Endothelial cell of umbilical vein (primary cell): ENCODE results near the gene WDR93. TPM values are rescaled to one million over a fixed set of nuclear protein-coding genes. Genes with fewer than 3 reads are reported as not detected.

Source experiments
- BruUV-seq: library from RNA; stranded (reverse); fragments of 400-500 nt; replicated peaks from 2 replicates; lab custom pipeline; 2021; lab: Mats Ljungman, UMichigan
- CTCF ChIA-PET: fragments of 300-600, 350-600 bp; sonication (Branson Sonifier 250); formaldehyde crosslinking; loops from one replicate; lab custom pipeline; 2021; ENCODE audit warnings: antibody characterized with exemption, inconsistent platforms; lab: Charles Lee
- POLR2A ChIA-PET: fragments of 300-600, 350-600 bp; sonication (Branson Sonifier 250); formaldehyde crosslinking; loops from one replicate; lab custom pipeline; 2021; ENCODE audit warnings: antibody characterized with exemption, inconsistent platforms; lab: Charles Lee
- DNase-seq: peaks from one replicate; pipeline ENCODE4 v3.0.0-alpha.2; 2011; ENCODE audit warnings: low read depth, low spot score
- FAIRE-seq: peaks from 2 replicates; lab custom pipeline; 2011; peaks lifted over from hg19 to GRCh38; lab: Jason Lieb, UNC
- H2AFZ ChIP-seq: 2 replicates; pipeline ENCODE4 v1.6.0; 2012; ENCODE audit warnings: low read depth, low read length, control low read depth, inconsistent platforms
- H3K27ac ChIP-seq: 2 replicates; pipeline ENCODE4 v1.5.1; 2011; ENCODE audit warnings: low read depth, mild to moderate bottlenecking, control low read depth, low read length, moderate library complexity; ENCODE audit not compliant: insufficient read depth
- H3K27me3 ChIP-seq, 2 experiments: 2 replicates each; pipeline versions ENCODE4 v1.6.0 to v1.6.1; 2011; ENCODE audit warnings: low read length in 2 of 2, mixed read lengths in 1 of 2; ENCODE audit not compliant: control insufficient read depth in 2 of 2, insufficient read depth in 2 of 2
- H3K36me3 ChIP-seq, 2 experiments: 2 replicates in 1 of 2; 3 replicates in 1 of 2; pipeline ENCODE4 v1.5.1; 2011; ENCODE audit warnings: low read length in 2 of 2, mild to moderate bottlenecking in 1 of 2, moderate library complexity in 1 of 2; ENCODE audit not compliant: control insufficient read depth in 2 of 2, insufficient read depth in 2 of 2; ENCODE audit errors: extremely low read depth in 1 of 2
- H3K4me1 ChIP-seq: 3 replicates; pipeline ENCODE4 v1.5.1; 2011; ENCODE audit warnings: mild to moderate bottlenecking, low read length; ENCODE audit not compliant: control insufficient read depth, insufficient read depth; ENCODE audit errors: extremely low read depth
- H3K4me2 ChIP-seq: 2 replicates; pipeline ENCODE4 v1.6.1; 2011; ENCODE audit warnings: low read length, control low read depth, mixed read lengths; ENCODE audit not compliant: insufficient read depth
- H3K4me3 ChIP-seq, 3 experiments: fragments of 200-600 bp in 1 of 3; sonication (generic), shearing (Covaris generic) in 1 of 3; replicated peaks in 1 of 3; 2 replicates each; pipeline ENCODE4 v1.5.1; 2011 to 2016; ENCODE audit warnings: control low read depth in 3 of 3, low read length in 3 of 3, mild to moderate bottlenecking in 2 of 3, inconsistent platforms in 1 of 3, low read depth in 1 of 3, moderate library complexity in 1 of 3; ENCODE audit not compliant: insufficient read depth in 1 of 3
- H3K79me2 ChIP-seq: 2 replicates; pipeline ENCODE4 v1.6.0; 2012; ENCODE audit warnings: low read length, inconsistent platforms; ENCODE audit not compliant: control insufficient read depth, insufficient read depth
- H3K9ac ChIP-seq: replicated peaks from 2 replicates; pipeline ENCODE3; 2011; ENCODE audit warnings: low read length, control low read depth; ENCODE audit not compliant: insufficient read depth; ENCODE audit errors: extremely low read depth
- H3K9me1 ChIP-seq: replicated peaks from 3 replicates; pipeline ENCODE4 v1.6.0; 2011; ENCODE audit warnings: mild to moderate bottlenecking, low read length; ENCODE audit not compliant: control insufficient read depth, insufficient read depth; ENCODE audit errors: extremely low read depth
- H3K9me3 ChIP-seq: replicated peaks from 2 replicates; pipeline ENCODE4 v1.5.1; 2012; ENCODE audit warnings: low read length, inconsistent platforms; ENCODE audit not compliant: control insufficient read depth, insufficient read depth
- H4K20me1 ChIP-seq: replicated peaks from 2 replicates; pipeline ENCODE3; 2011; ENCODE audit warnings: mild to moderate bottlenecking, low read length; ENCODE audit not compliant: control insufficient read depth, insufficient read depth; ENCODE audit errors: extremely low read depth
- FOS ChIP-seq: IDR thresholded peaks from 2 replicates; pipeline ENCODE4 v1.6.1; 2011; ENCODE audit warnings: mild to moderate bottlenecking, low read length, moderate library complexity, borderline replicate concordance; ENCODE audit not compliant: insufficient read depth
- GATA2 ChIP-seq: IDR thresholded peaks from 2 replicates; pipeline ENCODE4 v1.7.0; 2011; ENCODE audit warnings: low read depth, mild to moderate bottlenecking, moderate library complexity, mixed read lengths, low read length; ENCODE audit not compliant: insufficient read length, insufficient read depth
- MYC ChIP-seq: IDR thresholded peaks from one replicate; pipeline ENCODE4 v1.6.1; 2011; ENCODE audit warnings: mild to moderate bottlenecking, low read depth, low read length
- dilution Hi-C: fragments of 300-500 bp; cut with MboI; formaldehyde crosslinking; loops from one replicate; pipeline ENCODE4 v1.15.0; 2019; ENCODE audit warnings: low sequenced_read_pairs; ENCODE audit not compliant: extremely low pct_ligation_motif_present
- intact Hi-C: fragments of 100-400 bp; cut with micrococcal nuclease; formaldehyde crosslinking; loops from one replicate; pipeline ENCODE4 v1.10.0; 2022
- polyA plus RNA-seq, 4 experiments: library from polyadenylated mRNA; depleted of rRNA in 3 of 4; stranded (reverse) in 3 of 4; unstranded in 1 of 4; fragments of >200 nt; gene quantifications; 2 replicates each; pipeline versions ENCODE4 v1.2.1 to v1.2.3, GENCODE V29; 2011 to 2012; ENCODE audit warnings: missing spikeins in 1 of 4
- total RNA-seq: library from RNA; stranded (reverse); gene quantifications from 2 replicates; pipeline ENCODE4 v1.2.3, GENCODE V29; 2021
- TF ChIP-seq, protein P1 (sequence below): IDR thresholded peaks from 2 replicates; pipeline ENCODE4 v1.6.1; 2011; ENCODE audit not compliant: insufficient read depth, insufficient read length
- TF ChIP-seq, protein P2 (sequence below), 2 donors: IDR thresholded peaks; 1 replicate in 1 of 2; 2 replicates in 1 of 2; pipeline ENCODE4 v1.5.1; 2011; ENCODE audit warnings: low read length in 2 of 2, mild to moderate bottlenecking in 2 of 2, moderate library complexity in 2 of 2, control low read depth in 1 of 2, inconsistent platforms in 1 of 2, low read depth in 1 of 2; ENCODE audit not compliant: insufficient read depth in 1 of 2; ENCODE audit errors: extremely low read depth in 1 of 2

WDR93 gene
- total and polyA plus RNA-seq, 2 donors (not counting 3 experiments of a cell fraction or from before 2014, with no cell fraction given), result 0.07 TPM; not detected in 1

DNA sequence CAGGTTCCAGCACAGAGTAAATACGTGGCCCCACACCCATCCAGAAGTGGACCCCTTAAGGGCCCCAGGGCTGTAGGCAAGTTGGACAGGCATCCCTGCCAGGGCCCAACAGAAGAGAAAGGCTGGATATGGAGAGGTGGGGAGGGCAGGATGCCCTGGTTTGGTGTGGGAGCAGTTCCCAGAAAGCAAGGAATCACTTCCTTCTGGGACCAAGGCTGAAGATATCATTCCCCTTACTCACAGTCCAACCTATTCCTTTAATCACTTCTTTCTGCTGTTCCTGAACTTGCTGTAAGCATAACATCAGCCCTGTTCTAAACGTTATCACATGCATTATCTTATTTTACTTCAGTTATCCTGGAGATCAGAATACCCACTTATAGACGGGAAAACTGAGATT is 79.4 kb downstream of the WDR93 start:
- intact Hi-C loops, result no loop called here
- peak; percentile 40 for DNase-seq
- no peak overlapping the region for H3K9ac ChIP-seq

More for the DNA sequence above, 79.4 kb downstream of the WDR93 start:
- BruUV-seq, result no TSS peak
- Histone ChIP-seq H2AFZ (no peak overlapping the region), H3K9me1 (no peaks in the 10 kb centered on the region), H3K27me3 (no peaks in the 10 kb centered on the region), H3K4me1 (no peaks in the 10 kb centered on the region), H3K36me3 (no peaks in the 10 kb centered on the region), H3K4me2 (no peak overlapping the region), H3K9me3 (no peaks in the 10 kb centered on the region), H3K27ac (no peak overlapping the region), H4K20me1 (no peaks in the 10 kb centered on the region), H3K79me2 (no peaks in the 10 kb centered on the region), H3K4me3 (no peak overlapping the region)
- TF ChIP-seq MYC (no peak), FOS (peak; percentile 9), GATA2 (peak; percentile 68)
- TF ChIP-seq, protein P1, sequence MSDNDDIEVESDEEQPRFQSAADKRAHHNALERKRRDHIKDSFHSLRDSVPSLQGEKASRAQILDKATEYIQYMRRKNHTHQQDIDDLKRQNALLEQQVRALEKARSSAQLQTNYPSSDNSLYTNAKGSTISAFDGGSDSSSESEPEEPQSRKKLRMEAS, result no peak
- TF ChIP-seq, protein P2, sequence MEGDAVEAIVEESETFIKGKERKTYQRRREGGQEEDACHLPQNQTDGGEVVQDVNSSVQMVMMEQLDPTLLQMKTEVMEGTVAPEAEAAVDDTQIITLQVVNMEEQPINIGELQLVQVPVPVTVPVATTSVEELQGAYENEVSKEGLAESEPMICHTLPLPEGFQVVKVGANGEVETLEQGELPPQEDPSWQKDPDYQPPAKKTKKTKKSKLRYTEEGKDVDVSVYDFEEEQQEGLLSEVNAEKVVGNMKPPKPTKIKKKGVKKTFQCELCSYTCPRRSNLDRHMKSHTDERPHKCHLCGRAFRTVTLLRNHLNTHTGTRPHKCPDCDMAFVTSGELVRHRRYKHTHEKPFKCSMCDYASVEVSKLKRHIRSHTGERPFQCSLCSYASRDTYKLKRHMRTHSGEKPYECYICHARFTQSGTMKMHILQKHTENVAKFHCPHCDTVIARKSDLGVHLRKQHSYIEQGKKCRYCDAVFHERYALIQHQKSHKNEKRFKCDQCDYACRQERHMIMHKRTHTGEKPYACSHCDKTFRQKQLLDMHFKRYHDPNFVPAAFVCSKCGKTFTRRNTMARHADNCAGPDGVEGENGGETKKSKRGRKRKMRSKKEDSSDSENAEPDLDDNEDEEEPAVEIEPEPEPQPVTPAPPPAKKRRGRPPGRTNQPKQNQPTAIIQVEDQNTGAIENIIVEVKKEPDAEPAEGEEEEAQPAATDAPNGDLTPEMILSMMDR (IDR thresholded peaks at IDR 0.05; ENCODE audit: extremely low read depth in 1 of 2, insufficient read depth in 1 of 2, low read depth in 1 of 2, low read length in 2 of 2), result no peak
- ChIA-PET POLR2A (no interaction called here), CTCF (interaction anchor here (0.8 to 4.8 kb wide), 4 partner anchors 9 to 118 kb away, joined by 3 to 36 read pairs (median 10); no protein-coding TSS in a partner anchor)
- dilution Hi-C loops, result loop anchor here (25.0 kb wide), 1 partner anchor 92 kb away; no protein-coding TSS in a partner anchor
- FAIRE-seq, result peak; percentile 75
